ENCODE measurements around the gene CNOT8. TPM values are rescaled to one million over a fixed set of nuclear protein-coding genes. Genes with fewer than 3 reads are reported as not detected.

CNOT8 gene
- polyA plus RNA-seq, 2 of the 4 experiments (the other 2 are of a cell fraction), result 40.6 to 52.7 TPM

DNA sequence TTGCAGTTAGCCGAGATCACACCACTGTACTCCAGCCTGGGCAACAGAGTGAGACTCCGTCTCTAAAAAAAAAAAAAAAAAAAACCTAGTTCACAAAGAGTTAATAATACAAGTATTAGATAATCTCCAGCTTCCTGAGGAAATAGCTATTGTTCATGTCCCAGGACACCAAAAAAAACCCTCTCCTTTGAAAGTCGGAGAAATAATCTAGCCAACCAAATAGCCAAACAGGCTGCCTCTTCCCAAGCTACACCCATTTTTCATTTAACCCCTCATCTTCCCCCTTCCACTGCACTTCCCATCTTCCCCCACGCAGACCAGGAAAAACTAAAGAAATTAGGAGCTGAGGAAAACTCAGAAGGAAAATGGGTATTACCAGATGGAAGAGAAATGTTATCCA, 23.6 kb downstream of the CNOT8 start:
- Histone ChIP-seq H3K27ac (no peak overlapping the region), H3K9me3 (peaks cover 36% of the 10 kb centered on the region), H3K4me3 (no peak overlapping the region), H3K4me1 (no peaks in the 10 kb centered on the region), H3K4me2 (no peak overlapping the region)
- ChIA-PET CTCF (interaction anchor here (0.8 to 1.0 kb wide), 2 partner anchors 10 to 476 kb away, joined by 3 to 4 read pairs; no protein-coding TSS in a partner anchor), POLR2A (no interaction called here)
- no peak for TF ChIP-seq PHF8 (IDR thresholded peaks at IDR 0.05; ENCODE audit: borderline replicate concordance, low read depth)
- TF ChIP-seq FOSB (CRISPR knock-in tag; IDR thresholded peaks at IDR 0.05), result no peak
- TF ChIP-seq JUNB (IDR thresholded peaks at IDR 0.05), result no peak
- no peak for TF ChIP-seq CBX8 (IDR thresholded peaks at IDR 0.05)
- no peak for TF ChIP-seq CEBPB (IDR thresholded peaks at IDR 0.05)
- TF ChIP-seq JUN (IDR thresholded peaks at IDR 0.05), result no peak
- TF ChIP-seq, protein P1, sequence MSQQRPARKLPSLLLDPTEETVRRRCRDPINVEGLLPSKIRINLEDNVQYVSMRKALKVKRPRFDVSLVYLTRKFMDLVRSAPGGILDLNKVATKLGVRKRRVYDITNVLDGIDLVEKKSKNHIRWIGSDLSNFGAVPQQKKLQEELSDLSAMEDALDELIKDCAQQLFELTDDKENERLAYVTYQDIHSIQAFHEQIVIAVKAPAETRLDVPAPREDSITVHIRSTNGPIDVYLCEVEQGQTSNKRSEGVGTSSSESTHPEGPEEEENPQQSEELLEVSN (IDR thresholded peaks at IDR 0.05; ENCODE audit: borderline replicate concordance, low read depth), result no peak
- FAIRE-seq (no peak), ATAC-seq (no peak), DNase-seq (ENCODE audit: low read depth in 1 of 2, low spot score in 1 of 2) (no peak)
- 86% methylated on average over 4 of the region's 4 CpGs for WGBS (ENCODE audit: missing lambda C conversion rate)

DNA sequence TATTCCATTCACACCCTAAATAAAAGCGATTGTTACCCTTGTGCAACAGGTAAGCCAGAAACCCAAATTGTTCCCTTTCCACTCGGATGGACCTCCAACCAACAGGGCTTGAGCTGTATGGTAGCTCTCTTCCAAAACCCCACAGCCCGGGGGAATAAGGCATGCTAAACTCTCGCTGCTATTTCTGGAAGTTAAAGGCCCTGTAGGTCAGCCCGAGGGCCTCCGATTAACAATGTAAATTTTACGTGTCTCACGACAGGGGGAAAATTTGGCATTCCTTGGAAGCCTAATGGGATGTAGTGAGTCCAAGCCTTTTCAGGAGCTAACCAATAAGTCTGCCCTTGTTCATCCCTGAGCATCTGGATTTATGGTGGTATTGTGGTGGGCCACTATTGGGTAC, 26.0 kb downstream of the CNOT8 start:
- H3K4me2 ChIP-seq, result no peak overlapping the region
- WGBS (ENCODE audit: missing lambda C conversion rate), result 97% methylated on average over 8 of the region's 8 CpGs

DNA sequence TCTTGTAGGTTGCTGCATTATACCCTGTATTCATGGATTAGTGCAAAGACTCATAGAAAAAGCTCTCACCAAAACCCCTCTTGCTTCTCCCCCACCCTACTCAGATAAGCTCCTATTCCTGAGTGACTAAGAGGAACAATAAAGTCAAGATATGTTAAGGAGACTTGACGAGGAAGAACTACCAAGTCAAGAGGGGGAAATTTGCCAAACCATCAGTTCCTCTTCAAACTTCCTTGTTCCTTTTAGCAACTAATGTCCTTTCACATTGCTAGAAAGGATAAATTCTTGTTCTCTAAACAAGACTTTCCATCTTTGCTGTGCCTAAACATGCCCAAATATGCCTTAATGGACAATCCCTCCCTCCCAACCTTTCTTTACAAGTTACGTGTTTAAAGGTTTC, 27.0 kb downstream of the CNOT8 start:
- FAIRE-seq (no peak), ATAC-seq (no peak), DNase-seq (ENCODE audit: low read depth in 1 of 2, low spot score in 1 of 2) (no peak)
- no peak for TF ChIP-seq HOXA7 (CRISPR knock-in tag; IDR thresholded peaks at IDR 0.05)
- no peak for TF ChIP-seq SREBF2 (IDR thresholded peaks at IDR 0.05)
- TF ChIP-seq, protein P2, sequence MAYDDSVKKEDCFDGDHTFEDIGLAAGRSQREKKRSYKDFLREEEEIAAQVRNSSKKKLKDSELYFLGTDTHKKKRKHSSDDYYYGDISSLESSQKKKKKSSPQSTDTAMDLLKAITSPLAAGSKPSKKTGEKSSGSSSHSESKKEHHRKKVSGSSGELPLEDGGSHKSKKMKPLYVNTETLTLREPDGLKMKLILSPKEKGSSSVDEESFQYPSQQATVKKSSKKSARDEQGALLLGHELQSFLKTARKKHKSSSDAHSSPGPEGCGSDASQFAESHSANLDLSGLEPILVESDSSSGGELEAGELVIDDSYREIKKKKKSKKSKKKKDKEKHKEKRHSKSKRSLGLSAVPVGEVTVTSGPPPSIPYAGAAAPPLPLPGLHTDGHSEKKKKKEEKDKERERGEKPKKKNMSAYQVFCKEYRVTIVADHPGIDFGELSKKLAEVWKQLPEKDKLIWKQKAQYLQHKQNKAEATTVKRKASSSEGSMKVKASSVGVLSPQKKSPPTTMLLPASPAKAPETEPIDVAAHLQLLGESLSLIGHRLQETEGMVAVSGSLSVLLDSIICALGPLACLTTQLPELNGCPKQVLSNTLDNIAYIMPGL (CRISPR knock-in tag; IDR thresholded peaks at IDR 0.05; ENCODE audit: borderline replicate concordance), result no peak
- no peak for TF ChIP-seq POLR2AphosphoS2 (conservative IDR thresholded peaks at IDR 0.05; ENCODE audit: low read length)
- TF ChIP-seq NR3C1 (IDR thresholded peaks at IDR 0.05), result no peak
- TF ChIP-seq BHLHE40 (IDR thresholded peaks at IDR 0.05; ENCODE audit: low read depth, low read length), result no peak
- TF ChIP-seq, protein P1 (IDR thresholded peaks at IDR 0.05; ENCODE audit: borderline replicate concordance, low read depth), result no peak
- TF ChIP-seq FOSL2 (IDR thresholded peaks at IDR 0.05), result no peak
- no peak for TF ChIP-seq FOSL2 (CRISPR knock-in tag; IDR thresholded peaks at IDR 0.05)
- no peak for TF ChIP-seq HOXB13 (CRISPR knock-in tag; IDR thresholded peaks at IDR 0.05; ENCODE audit: low read depth)
- no peak for TF ChIP-seq MYC (IDR thresholded peaks at IDR 0.05; ENCODE audit: borderline replicate concordance, low read length)
- no peak for TF ChIP-seq ZSCAN20 (CRISPR knock-in tag; IDR thresholded peaks at IDR 0.05)
- TF ChIP-seq FOXS1 (CRISPR knock-in tag; IDR thresholded peaks at IDR 0.05), result no peak
- TF ChIP-seq, protein P3, sequence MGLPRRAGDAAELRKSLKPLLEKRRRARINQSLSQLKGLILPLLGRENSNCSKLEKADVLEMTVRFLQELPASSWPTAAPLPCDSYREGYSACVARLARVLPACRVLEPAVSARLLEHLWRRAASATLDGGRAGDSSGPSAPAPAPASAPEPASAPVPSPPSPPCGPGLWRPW (IDR thresholded peaks at IDR 0.05), result no peak
- Histone ChIP-seq H3K4me1 (no peaks in the 10 kb centered on the region), H3K9me3 (peaks cover 23% of the 10 kb centered on the region), H3K4me3 (no peak overlapping the region), H3K4me2 (no peak overlapping the region), H3K27ac (no peak overlapping the region)
- CTCF ChIA-PET, result interaction anchor here (0.6 kb wide), 1 partner anchor 237 kb away, joined by 3 read pairs; no protein-coding TSS in a partner anchor
- WGBS (ENCODE audit: missing lambda C conversion rate), result 90% methylated on average over 2 of the region's 2 CpGs
- POLR2A ChIA-PET, result no interaction called here

More for the DNA sequence above, 26.0 kb downstream of the CNOT8 start:
- H3K4me3 ChIP-seq, result no peak overlapping the region
- ChIA-PET CTCF (no interaction called here), POLR2A (no interaction called here)
- peaks cover 26% of the 10 kb centered on the region for H3K9me3 ChIP-seq
- ATAC-seq, result no peak
- no peak for DNase-seq (ENCODE audit: low read depth in 1 of 2, low spot score in 1 of 2)
- no peaks in the 10 kb centered on the region for H3K4me1 ChIP-seq
- FAIRE-seq, result no peak
- TF ChIP-seq, protein P4, sequence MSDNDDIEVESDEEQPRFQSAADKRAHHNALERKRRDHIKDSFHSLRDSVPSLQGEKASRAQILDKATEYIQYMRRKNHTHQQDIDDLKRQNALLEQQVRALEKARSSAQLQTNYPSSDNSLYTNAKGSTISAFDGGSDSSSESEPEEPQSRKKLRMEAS (IDR thresholded peaks at IDR 0.05), result no peak
- no peak for TF ChIP-seq NPAS2 (CRISPR knock-in tag; IDR thresholded peaks at IDR 0.05; ENCODE audit: borderline replicate concordance)
- no peak for TF ChIP-seq PHF8 (IDR thresholded peaks at IDR 0.05; ENCODE audit: borderline replicate concordance, low read depth)
- no peak for TF ChIP-seq BHLHE40 (IDR thresholded peaks at IDR 0.05; ENCODE audit: low read depth, low read length)
- TF ChIP-seq MAZ (IDR thresholded peaks at IDR 0.05; ENCODE audit: borderline replicate concordance, low read depth, low read length), result no peak
- no peak for TF ChIP-seq TFCP2L1 (CRISPR knock-in tag; IDR thresholded peaks at IDR 0.05)
- no peak overlapping the region for H3K27ac ChIP-seq

Measured in A549 (cell line).